Measurements from ENCODE around the gene THADA.

THADA gene

DNA sequence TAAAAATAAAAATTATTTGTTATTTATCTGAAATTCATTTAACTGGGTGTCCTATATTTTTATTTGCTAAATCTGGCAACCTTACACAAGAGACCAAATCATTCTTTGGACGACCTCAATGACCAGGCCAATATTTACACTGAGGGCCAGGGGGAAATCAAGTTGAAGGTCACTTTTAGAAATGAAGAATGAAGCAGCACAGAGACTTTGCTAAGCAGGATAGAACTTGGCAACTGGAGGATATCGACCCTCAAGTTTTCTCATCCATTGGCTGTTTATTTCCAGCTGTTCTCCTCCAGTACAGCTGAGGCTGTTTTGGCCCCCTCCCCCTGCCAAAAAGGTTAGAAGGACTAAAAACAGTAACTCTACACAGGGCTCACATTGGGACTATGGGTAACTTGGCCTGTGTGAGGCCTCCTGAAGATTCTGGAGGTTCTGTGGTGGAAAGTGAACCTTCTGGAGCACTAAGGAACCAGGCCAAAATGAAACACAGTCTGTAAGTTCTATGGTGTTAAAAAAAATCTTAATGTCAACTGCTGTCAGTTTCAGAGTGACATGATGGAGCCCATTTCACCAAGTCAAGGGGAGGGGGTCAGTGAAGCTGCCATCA, 337.2 kb downstream of the THADA start:
- no peak for TF ChIP-seq POLR2AphosphoS5 (IDR thresholded peaks at IDR 0.05; ENCODE audit: low read depth, low read length)
- TF ChIP-seq, protein P1, sequence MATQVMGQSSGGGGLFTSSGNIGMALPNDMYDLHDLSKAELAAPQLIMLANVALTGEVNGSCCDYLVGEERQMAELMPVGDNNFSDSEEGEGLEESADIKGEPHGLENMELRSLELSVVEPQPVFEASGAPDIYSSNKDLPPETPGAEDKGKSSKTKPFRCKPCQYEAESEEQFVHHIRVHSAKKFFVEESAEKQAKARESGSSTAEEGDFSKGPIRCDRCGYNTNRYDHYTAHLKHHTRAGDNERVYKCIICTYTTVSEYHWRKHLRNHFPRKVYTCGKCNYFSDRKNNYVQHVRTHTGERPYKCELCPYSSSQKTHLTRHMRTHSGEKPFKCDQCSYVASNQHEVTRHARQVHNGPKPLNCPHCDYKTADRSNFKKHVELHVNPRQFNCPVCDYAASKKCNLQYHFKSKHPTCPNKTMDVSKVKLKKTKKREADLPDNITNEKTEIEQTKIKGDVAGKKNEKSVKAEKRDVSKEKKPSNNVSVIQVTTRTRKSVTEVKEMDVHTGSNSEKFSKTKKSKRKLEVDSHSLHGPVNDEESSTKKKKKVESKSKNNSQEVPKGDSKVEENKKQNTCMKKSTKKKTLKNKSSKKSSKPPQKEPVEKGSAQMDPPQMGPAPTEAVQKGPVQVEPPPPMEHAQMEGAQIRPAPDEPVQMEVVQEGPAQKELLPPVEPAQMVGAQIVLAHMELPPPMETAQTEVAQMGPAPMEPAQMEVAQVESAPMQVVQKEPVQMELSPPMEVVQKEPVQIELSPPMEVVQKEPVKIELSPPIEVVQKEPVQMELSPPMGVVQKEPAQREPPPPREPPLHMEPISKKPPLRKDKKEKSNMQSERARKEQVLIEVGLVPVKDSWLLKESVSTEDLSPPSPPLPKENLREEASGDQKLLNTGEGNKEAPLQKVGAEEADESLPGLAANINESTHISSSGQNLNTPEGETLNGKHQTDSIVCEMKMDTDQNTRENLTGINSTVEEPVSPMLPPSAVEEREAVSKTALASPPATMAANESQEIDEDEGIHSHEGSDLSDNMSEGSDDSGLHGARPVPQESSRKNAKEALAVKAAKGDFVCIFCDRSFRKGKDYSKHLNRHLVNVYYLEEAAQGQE (IDR thresholded peaks at IDR 0.05; ENCODE audit: insufficient read depth in 1 of 2, low read depth in 2 of 2, low read length in 2 of 2), result no peak
- TF ChIP-seq TAF1 (IDR thresholded peaks at IDR 0.05; ENCODE audit: borderline replicate concordance, insufficient read depth, low read length), result no peak
- no peak for TF ChIP-seq FOXP2 (optimal IDR thresholded peaks at IDR 0.05; ENCODE audit: borderline replicate concordance, extremely low read depth, extremely low read length, insufficient read depth)
- TF ChIP-seq SIN3A (IDR thresholded peaks at IDR 0.05; ENCODE audit: borderline replicate concordance, insufficient read depth, low read length), result no peak

DNA sequence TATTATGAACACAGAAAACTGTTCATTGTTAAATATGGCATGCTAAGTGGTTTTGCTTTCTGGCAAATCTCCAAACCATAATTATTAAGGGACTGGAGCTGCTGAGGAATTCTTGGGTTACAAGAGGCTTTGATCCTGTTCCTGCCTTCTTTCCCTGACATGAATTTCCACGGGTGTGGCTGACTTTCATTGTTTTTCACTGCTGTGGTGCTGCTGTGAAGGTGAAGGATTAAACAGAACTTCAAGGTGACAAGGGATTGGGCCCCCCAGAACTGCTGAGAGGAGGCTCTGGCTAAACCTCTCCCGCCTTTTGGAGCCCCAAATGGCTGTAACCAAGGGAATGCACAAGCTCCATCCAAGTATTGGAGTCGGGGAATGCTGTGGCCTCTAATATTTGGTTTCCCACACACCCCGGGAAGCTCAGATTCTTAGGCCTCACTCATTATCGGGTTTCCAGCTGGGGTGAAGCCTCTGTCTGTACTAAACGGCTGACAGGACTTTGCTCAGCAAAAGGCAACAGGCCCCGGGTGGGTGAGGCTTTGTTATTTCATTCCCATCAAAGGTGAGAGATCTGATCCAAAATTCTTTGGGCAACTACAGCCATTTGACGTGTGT, 340.4 kb downstream of the THADA start:
- TF ChIP-seq SIN3A (IDR thresholded peaks at IDR 0.05; ENCODE audit: borderline replicate concordance, insufficient read depth, low read length) (no peak), FOXP2 (optimal IDR thresholded peaks at IDR 0.05; ENCODE audit: borderline replicate concordance, extremely low read depth, extremely low read length, insufficient read depth) (no peak)

DNA sequence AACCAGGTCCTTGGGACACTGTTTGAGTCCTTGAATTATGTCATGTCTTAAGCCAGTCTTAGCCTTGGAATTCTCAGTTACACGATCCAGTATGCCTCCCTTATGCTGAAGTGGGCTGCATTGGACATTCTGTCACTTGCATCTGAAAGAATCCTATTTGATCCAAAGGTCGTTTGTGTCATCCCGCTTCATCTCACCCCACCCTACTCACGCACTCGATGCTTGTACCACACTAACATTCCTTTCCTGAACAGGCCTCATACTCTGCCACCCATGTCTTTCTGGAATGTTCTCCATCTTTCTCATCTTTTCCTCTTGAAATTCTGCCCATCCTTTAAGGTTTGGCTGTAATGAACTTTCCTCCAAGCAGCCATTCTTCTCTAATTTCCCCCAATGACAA, 341.5 kb downstream of the THADA start:
- no peak for TF ChIP-seq SIN3A (IDR thresholded peaks at IDR 0.05; ENCODE audit: borderline replicate concordance, insufficient read depth, low read length)
- no peak for TF ChIP-seq TAF1 (IDR thresholded peaks at IDR 0.05; ENCODE audit: borderline replicate concordance, insufficient read depth, low read length)
- no peak for TF ChIP-seq FOXP2 (optimal IDR thresholded peaks at IDR 0.05; ENCODE audit: borderline replicate concordance, extremely low read depth, extremely low read length, insufficient read depth)
- TF ChIP-seq, protein P1 (IDR thresholded peaks at IDR 0.05; ENCODE audit: insufficient read depth in 1 of 2, low read depth in 2 of 2, low read length in 2 of 2), result no peak
- no peak for TF ChIP-seq POLR2AphosphoS5 (IDR thresholded peaks at IDR 0.05; ENCODE audit: low read depth, low read length)

DNA sequence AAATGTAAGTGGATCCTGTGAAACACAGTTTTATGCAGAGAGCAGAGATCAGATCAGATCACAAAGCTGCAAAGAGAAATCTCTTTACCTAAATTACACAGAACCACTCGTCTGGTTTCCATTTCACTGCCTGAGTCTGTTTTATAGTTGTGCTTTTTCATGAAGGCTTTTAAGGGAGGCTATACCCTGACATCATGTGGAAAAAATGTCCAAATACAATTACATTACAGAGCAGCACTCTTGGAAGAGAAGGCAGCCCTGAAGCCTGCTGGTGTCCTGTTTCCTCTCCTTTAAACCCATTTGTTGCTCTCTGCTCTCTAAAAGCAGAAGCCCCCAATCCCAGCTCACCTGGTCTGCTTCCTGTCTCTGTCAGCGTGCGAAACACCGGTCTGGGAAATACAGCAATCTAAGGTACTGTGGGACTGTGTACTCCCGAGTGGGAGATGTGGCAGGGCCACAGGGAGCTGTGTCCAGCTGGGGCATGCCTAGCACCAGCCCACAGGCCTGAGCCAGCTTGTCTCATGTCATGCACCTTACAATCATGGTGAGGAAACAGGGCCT, 344.6 kb downstream of the THADA start:
- no peak for TF ChIP-seq FOXP2 (optimal IDR thresholded peaks at IDR 0.05; ENCODE audit: borderline replicate concordance, extremely low read depth, extremely low read length, insufficient read depth)
- TF ChIP-seq, protein P1 (IDR thresholded peaks at IDR 0.05; ENCODE audit: insufficient read depth in 1 of 2, low read depth in 2 of 2, low read length in 2 of 2), result no peak
- TF ChIP-seq SIN3A (IDR thresholded peaks at IDR 0.05; ENCODE audit: borderline replicate concordance, insufficient read depth, low read length), result no peak
- no peak for TF ChIP-seq POLR2AphosphoS5 (IDR thresholded peaks at IDR 0.05; ENCODE audit: low read depth, low read length)
- no peak for TF ChIP-seq TAF1 (IDR thresholded peaks at IDR 0.05; ENCODE audit: borderline replicate concordance, insufficient read depth, low read length)

DNA sequence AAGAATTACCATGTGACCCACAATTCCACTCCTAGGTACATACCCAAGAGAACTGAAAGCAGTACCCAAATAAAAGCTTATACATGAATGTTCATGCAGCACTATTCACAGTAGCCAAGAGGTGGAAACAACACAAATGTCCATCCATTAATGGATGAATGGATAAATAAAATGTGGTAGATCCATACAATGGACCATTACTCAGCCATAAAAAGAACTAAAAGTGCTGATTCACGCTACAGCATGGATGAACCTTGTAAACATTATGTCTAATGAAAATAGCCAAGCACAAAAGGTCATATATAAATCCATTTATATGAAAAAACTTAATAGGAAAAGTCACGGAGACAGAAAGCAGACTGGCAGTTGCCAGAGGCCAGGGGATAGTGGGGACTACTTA, 345.8 kb downstream of the THADA start:
- TF ChIP-seq TAF1 (IDR thresholded peaks at IDR 0.05; ENCODE audit: borderline replicate concordance, insufficient read depth, low read length) (no peak), POLR2AphosphoS5 (IDR thresholded peaks at IDR 0.05; ENCODE audit: low read depth, low read length) (no peak), SIN3A (IDR thresholded peaks at IDR 0.05; ENCODE audit: borderline replicate concordance, insufficient read depth, low read length) (no peak), FOXP2 (optimal IDR thresholded peaks at IDR 0.05; ENCODE audit: borderline replicate concordance, extremely low read depth, extremely low read length, insufficient read depth) (no peak)
- TF ChIP-seq, protein P1 (IDR thresholded peaks at IDR 0.05; ENCODE audit: insufficient read depth in 1 of 2, low read depth in 2 of 2, low read length in 2 of 2), result no peak
